ENCODE measurements around the gene ARFIP1.

The ARFIP1 gene

DNA sequence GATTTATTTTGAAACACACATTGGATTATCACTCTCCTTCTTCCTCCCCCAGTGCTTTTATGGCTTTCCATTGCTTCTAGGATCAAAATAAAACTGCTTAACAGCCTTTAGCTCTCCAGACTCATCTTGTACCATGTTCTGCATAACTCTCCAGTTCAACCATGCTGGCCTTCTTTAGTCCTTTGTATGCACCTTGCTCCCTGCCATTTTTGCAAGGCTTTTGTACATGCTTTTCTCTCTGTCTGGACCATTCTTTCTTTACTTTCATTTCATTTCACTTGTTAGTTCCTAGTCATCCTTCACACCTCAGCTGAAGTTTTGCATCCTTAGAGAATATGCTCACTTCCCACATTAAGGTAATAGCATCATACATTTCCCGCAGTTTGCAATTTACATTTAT, 6.9 kb downstream of the ARFIP1 start:
- H3K9me3 ChIP-seq (ENCODE audit: insufficient read depth, low read length) = no peaks in the 10 kb centered on the region
- no peak overlapping the region for H3K27ac ChIP-seq (ENCODE audit: low read depth, low read length)
- no peaks in the 10 kb centered on the region for H3K36me3 ChIP-seq (ENCODE audit: low read length)
- H4K20me1 ChIP-seq (ENCODE audit: low read depth, low read length) = no peaks in the 10 kb centered on the region
- no peaks in the 10 kb centered on the region for H3K27me3 ChIP-seq (ENCODE audit: low read length)
- H3F3A ChIP-seq (ENCODE audit: insufficient read depth) = peaks cover 4% of the 10 kb centered on the region; the same call in 1 of the 2 replicates
- peaks cover 29% of the 10 kb centered on the region for H3K79me2 ChIP-seq (ENCODE audit: insufficient read depth, low read length)
- H3K9ac ChIP-seq (ENCODE audit: low read length) = no peak overlapping the region
- no peak overlapping the region for H3K4me2 ChIP-seq (ENCODE audit: low read depth, low read length, poor library complexity, severe bottlenecking)
- no peak overlapping the region for H3K4me3 ChIP-seq (ENCODE audit: insufficient read depth, low read length, poor library complexity, severe bottlenecking)
- TF ChIP-seq EZH2phosphoT487 (conservative IDR thresholded peaks at IDR 0.05; ENCODE audit: low read length) = no peak
- TF ChIP-seq, protein P1, sequence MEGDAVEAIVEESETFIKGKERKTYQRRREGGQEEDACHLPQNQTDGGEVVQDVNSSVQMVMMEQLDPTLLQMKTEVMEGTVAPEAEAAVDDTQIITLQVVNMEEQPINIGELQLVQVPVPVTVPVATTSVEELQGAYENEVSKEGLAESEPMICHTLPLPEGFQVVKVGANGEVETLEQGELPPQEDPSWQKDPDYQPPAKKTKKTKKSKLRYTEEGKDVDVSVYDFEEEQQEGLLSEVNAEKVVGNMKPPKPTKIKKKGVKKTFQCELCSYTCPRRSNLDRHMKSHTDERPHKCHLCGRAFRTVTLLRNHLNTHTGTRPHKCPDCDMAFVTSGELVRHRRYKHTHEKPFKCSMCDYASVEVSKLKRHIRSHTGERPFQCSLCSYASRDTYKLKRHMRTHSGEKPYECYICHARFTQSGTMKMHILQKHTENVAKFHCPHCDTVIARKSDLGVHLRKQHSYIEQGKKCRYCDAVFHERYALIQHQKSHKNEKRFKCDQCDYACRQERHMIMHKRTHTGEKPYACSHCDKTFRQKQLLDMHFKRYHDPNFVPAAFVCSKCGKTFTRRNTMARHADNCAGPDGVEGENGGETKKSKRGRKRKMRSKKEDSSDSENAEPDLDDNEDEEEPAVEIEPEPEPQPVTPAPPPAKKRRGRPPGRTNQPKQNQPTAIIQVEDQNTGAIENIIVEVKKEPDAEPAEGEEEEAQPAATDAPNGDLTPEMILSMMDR (IDR thresholded peaks at IDR 0.05; ENCODE audit: insufficient read depth, low read length, poor library complexity, severe bottlenecking) = no peak
- H3K9me2 ChIP-seq (replicated peaks; ENCODE audit: insufficient read depth, low read length) = no peaks in the 10 kb centered on the region
- no peak overlapping the region for H2AFZ ChIP-seq (ENCODE audit: low read depth, low read length, severe bottlenecking)

DNA sequence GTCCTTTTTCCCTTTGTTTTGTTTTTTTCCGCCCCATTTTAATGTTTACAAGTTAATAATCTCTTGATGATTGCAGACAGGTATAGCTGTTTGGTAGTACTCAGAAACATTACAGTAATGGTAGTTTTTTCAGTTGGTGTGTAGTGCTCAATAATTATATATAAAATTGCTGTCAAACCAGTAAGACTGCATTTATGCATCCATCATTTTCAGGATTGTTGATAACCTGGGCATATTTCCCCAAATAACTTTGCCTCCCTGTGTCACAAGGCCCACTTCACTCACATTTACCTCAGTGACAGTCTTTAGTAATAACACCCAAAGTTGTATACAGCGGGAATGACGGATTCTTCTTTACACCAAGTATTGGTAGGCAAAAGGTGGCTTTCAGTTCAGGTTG, 16.1 kb downstream of the ARFIP1 start:
- Histone ChIP-seq H2AFZ (ENCODE audit: low read depth, low read length, severe bottlenecking) (no peak overlapping the region), H3K9ac (ENCODE audit: low read length) (no peak overlapping the region), H3K27ac (ENCODE audit: low read depth, low read length) (no peak overlapping the region), H3F3A (ENCODE audit: insufficient read depth) (no peaks in the 10 kb centered on the region), H3K27me3 (ENCODE audit: low read length) (no peaks in the 10 kb centered on the region), H4K20me1 (ENCODE audit: low read depth, low read length) (peaks cover 16% of the 10 kb centered on the region; the same call in 1 of the 2 replicates), H3K9me2 (replicated peaks; ENCODE audit: insufficient read depth, low read length) (no peaks in the 10 kb centered on the region), H3K9me3 (ENCODE audit: insufficient read depth, low read length) (no peaks in the 10 kb centered on the region), H3K4me2 (ENCODE audit: low read depth, low read length, poor library complexity, severe bottlenecking) (no peak overlapping the region), H3K79me2 (ENCODE audit: insufficient read depth, low read length) (peaks cover 14% of the 10 kb centered on the region), H3K4me3 (ENCODE audit: insufficient read depth, low read length, poor library complexity, severe bottlenecking) (no peak overlapping the region), H3K36me3 (ENCODE audit: low read length) (no peaks in the 10 kb centered on the region)
- TF ChIP-seq EZH2phosphoT487 (conservative IDR thresholded peaks at IDR 0.05; ENCODE audit: low read length) = no peak
- TF ChIP-seq, protein P1 (IDR thresholded peaks at IDR 0.05; ENCODE audit: insufficient read depth, low read length, poor library complexity, severe bottlenecking) = no peak

DNA sequence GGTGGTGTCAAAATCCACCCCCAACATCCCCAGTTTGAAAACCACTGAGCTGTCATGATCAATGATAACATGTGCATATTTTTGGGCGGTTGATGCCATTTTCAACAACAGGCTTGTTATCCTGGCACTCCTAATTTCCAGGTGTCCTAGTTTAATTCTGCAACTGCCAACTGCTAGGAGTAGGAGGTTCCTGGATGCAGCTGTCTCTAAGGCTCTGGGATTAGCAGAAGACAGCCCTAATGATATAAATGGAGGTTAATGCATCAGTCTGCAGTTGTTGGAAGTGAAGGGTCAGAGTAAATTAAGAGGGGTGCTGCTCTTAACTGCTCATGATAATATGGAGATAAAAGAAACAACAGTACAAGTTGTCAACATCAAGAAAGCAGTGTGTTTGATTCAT, 23.8 kb downstream of the ARFIP1 start:
- no peak overlapping the region for H3K4me2 ChIP-seq (ENCODE audit: low read depth, low read length, poor library complexity, severe bottlenecking)
- no peak overlapping the region for H3K4me3 ChIP-seq (ENCODE audit: insufficient read depth, low read length, poor library complexity, severe bottlenecking)
- H4K20me1 ChIP-seq (ENCODE audit: low read depth, low read length) = peaks cover 19% of the 10 kb centered on the region; the same call in 1 of the 2 replicates
- no peaks in the 10 kb centered on the region for H3K9me2 ChIP-seq (replicated peaks; ENCODE audit: insufficient read depth, low read length)
- H3F3A ChIP-seq (ENCODE audit: insufficient read depth) = peaks cover 6% of the 10 kb centered on the region; the same call in 1 of the 2 replicates
- no peak overlapping the region for H3K9ac ChIP-seq (ENCODE audit: low read length)
- H2AFZ ChIP-seq (ENCODE audit: low read depth, low read length, severe bottlenecking) = no peak overlapping the region
- H3K9me3 ChIP-seq (ENCODE audit: insufficient read depth, low read length) = no peaks in the 10 kb centered on the region
- no peak for TF ChIP-seq EZH2phosphoT487 (conservative IDR thresholded peaks at IDR 0.05; ENCODE audit: low read length)
- TF ChIP-seq, protein P1 (IDR thresholded peaks at IDR 0.05; ENCODE audit: insufficient read depth, low read length, poor library complexity, severe bottlenecking) = no peak
- H3K27ac ChIP-seq (ENCODE audit: low read depth, low read length) = no peak overlapping the region
- H3K36me3 ChIP-seq (ENCODE audit: low read length) = no peaks in the 10 kb centered on the region
- H3K27me3 ChIP-seq (ENCODE audit: low read length) = no peaks in the 10 kb centered on the region
- H3K79me2 ChIP-seq (ENCODE audit: insufficient read depth, low read length) = peaks cover 8% of the 10 kb centered on the region; the same call in 1 of the 2 replicates

All from SU-DHL-6 (cell line).